Measurements from ENCODE around the gene AIPL1. TPM values are rescaled to one million over a fixed set of nuclear protein-coding genes. Genes with fewer than 3 reads are reported as not detected.
A peak's percentile ranks its signal among the peaks of the same experiment; 100 is the strongest.

AIPL1 gene
- total RNA-seq, 1 donor from 2014 or later: not detected

DNA sequence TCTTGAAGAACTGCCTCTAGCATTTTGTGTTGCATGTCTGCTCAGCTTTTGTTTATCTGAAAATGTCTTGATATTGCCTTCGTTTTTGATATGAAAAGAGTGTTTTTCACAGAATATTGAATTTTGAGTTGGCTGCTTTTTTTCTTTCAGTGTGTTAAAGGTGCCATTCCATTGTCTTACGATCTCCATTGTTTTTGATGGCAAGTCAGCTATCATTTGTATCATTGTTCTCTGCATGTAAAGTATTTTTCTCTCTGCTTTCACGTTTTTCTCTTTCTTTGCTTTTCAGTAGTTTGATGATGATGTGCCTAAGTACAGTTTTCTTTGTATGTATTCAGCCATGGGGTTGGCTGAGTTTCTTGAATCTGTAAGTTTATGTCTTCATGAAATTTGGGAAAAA, 57.0 kb downstream of the AIPL1 start:
- Mint-ChIP-seq H3K4me3 (ENCODE audit: unreplicated experiment) (no peak overlapping the region), H3K36me3 (ENCODE audit: low read depth, unreplicated experiment) (no peaks in the 10 kb centered on the region), H3K4me1 (ENCODE audit: unreplicated experiment) (peaks cover 12% of the 10 kb centered on the region), H3K9me3 (ENCODE audit: unreplicated experiment) (no peaks in the 10 kb centered on the region), H3K27ac (ENCODE audit: unreplicated experiment) (no peak overlapping the region), H3K27me3 (ENCODE audit: unreplicated experiment) (peaks cover 4% of the 10 kb centered on the region)
- DNase-seq (ENCODE audit: low spot score): no peak
- TF ChIP-seq, protein P1, sequence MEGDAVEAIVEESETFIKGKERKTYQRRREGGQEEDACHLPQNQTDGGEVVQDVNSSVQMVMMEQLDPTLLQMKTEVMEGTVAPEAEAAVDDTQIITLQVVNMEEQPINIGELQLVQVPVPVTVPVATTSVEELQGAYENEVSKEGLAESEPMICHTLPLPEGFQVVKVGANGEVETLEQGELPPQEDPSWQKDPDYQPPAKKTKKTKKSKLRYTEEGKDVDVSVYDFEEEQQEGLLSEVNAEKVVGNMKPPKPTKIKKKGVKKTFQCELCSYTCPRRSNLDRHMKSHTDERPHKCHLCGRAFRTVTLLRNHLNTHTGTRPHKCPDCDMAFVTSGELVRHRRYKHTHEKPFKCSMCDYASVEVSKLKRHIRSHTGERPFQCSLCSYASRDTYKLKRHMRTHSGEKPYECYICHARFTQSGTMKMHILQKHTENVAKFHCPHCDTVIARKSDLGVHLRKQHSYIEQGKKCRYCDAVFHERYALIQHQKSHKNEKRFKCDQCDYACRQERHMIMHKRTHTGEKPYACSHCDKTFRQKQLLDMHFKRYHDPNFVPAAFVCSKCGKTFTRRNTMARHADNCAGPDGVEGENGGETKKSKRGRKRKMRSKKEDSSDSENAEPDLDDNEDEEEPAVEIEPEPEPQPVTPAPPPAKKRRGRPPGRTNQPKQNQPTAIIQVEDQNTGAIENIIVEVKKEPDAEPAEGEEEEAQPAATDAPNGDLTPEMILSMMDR (IDR thresholded peaks at IDR 0.05; ENCODE audit: unreplicated experiment): no peak

DNA sequence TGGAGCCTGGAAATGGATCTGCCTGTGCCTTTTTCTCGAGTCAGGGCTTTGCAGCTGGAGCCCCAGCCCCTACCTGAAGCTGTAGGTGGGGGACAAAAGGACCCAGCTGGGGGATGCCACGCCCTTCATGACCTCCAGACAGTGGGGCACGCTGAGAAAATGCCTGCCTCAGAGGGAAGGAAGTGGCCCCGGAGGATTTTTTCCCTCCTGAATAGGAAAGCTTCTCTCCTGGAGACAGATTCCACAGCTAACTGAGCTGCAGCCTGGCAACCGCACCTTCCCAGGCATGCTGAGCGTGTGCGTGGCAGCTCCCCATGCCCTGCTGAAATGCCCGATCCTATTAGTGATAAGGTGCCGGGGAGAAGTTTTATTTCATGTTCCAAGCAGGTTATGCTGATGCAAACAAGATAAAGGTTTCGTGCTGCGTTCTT, 58.0 kb downstream of the AIPL1 start:
- peaks cover 12% of the 10 kb centered on the region for H3K4me1 Mint-ChIP-seq (ENCODE audit: unreplicated experiment)

DNA sequence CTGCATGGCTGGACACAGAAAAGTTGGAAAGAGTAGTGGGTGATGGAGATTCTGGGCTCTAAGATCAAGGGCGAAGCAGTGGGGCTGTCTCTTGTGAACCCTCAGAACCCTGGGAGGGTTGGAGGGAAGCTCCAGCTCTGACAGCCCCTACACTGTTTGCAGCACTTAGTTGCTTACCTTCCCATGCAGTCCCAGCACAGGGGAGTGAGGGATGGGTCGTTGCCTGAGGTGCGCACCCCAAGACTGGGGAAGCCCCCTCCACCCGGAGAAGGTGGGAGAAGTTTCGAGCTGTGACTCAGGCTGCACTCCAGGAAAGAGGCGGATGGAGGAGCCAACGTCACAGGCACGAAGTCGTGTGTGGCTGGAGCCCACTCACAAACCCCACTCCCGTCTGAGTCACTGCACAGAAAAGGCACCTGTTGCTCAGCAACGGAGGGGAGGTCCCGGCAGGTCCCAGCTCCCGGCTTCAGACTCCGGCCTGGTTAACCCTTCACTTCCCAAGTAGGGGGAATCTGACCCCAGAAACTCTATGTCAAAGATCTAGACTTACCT, 60.1 kb downstream of the AIPL1 start:
- peaks cover 6% of the 10 kb centered on the region for H3K27me3 Mint-ChIP-seq (ENCODE audit: unreplicated experiment)
- H3K9me3 Mint-ChIP-seq (ENCODE audit: unreplicated experiment): no peaks in the 10 kb centered on the region
- H3K4me1 Mint-ChIP-seq (ENCODE audit: unreplicated experiment): peaks cover 12% of the 10 kb centered on the region
- TF ChIP-seq, protein P1 (IDR thresholded peaks at IDR 0.05; ENCODE audit: unreplicated experiment): no peak
- no peak for DNase-seq (ENCODE audit: low spot score)
- H3K27ac Mint-ChIP-seq (ENCODE audit: unreplicated experiment): peak overlapping the region; percentile 64
- H3K36me3 Mint-ChIP-seq (ENCODE audit: low read depth, unreplicated experiment): no peaks in the 10 kb centered on the region
- H3K4me3 Mint-ChIP-seq (ENCODE audit: unreplicated experiment): no peak overlapping the region

More for the DNA sequence above, 58.0 kb downstream of the AIPL1 start:
- H3K9me3 Mint-ChIP-seq (ENCODE audit: unreplicated experiment): no peaks in the 10 kb centered on the region
- no peak for DNase-seq (ENCODE audit: low spot score)
- TF ChIP-seq, protein P1 (IDR thresholded peaks at IDR 0.05; ENCODE audit: unreplicated experiment): no peak
- H3K4me3 Mint-ChIP-seq (ENCODE audit: unreplicated experiment): no peak overlapping the region
- peaks cover 4% of the 10 kb centered on the region for H3K27me3 Mint-ChIP-seq (ENCODE audit: unreplicated experiment)
- no peak overlapping the region for H3K27ac Mint-ChIP-seq (ENCODE audit: unreplicated experiment)
- H3K36me3 Mint-ChIP-seq (ENCODE audit: low read depth, unreplicated experiment): no peaks in the 10 kb centered on the region

DNA sequence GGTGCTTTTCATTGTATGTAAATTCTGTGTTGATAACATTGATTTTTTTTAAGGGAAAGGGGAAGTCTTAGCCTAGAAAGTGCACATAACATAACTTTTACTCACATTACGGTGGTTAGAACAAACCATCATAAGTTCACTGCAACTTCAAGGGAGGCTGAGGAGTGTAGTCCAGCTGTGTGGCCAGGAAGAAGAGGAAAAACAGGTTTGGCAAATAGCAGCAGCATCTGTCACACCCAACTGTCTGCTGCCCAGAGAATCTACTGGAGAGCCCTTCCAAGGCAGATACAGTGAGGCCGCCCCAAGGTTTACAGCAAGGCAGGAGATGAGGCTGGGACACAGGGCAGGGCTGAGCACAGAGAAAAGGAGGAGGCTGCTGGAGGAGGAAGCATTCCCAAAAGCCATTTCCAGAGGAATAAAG, 60.6 kb downstream of the AIPL1 start:
- Mint-ChIP-seq H3K36me3 (ENCODE audit: low read depth, unreplicated experiment) (no peaks in the 10 kb centered on the region), H3K27me3 (ENCODE audit: unreplicated experiment) (peaks cover 6% of the 10 kb centered on the region), H3K4me1 (ENCODE audit: unreplicated experiment) (peaks cover 12% of the 10 kb centered on the region), H3K4me3 (ENCODE audit: unreplicated experiment) (peak overlapping the region; percentile 56), H3K27ac (ENCODE audit: unreplicated experiment) (peak overlapping the region; percentile 64), H3K9me3 (ENCODE audit: unreplicated experiment) (no peaks in the 10 kb centered on the region)
- no peak for DNase-seq (ENCODE audit: low spot score)
- TF ChIP-seq, protein P1 (IDR thresholded peaks at IDR 0.05; ENCODE audit: unreplicated experiment): no peak

Other genes with a start within 250 kb of the AIPL1 start
- 9.1 TPM for gene PIMREG, start 9.3 kb upstream of the AIPL1 start, total RNA-seq (ENCODE audit: unreplicated experiment)
- gene PITPNM3, start 121.4 kb upstream of the AIPL1 start, total RNA-seq (ENCODE audit: unreplicated experiment): 0.72 TPM
- 22.6 TPM for gene KIAA0753, start 205.6 kb upstream of the AIPL1 start, total RNA-seq (ENCODE audit: unreplicated experiment)
- gene TXNDC17, start 205.9 kb upstream of the AIPL1 start, total RNA-seq (ENCODE audit: unreplicated experiment): 94.2 TPM
- 18.3 TPM for gene MED31, start 216.5 kb upstream of the AIPL1 start, total RNA-seq (ENCODE audit: unreplicated experiment)
- 3.8 TPM for gene C17orf100, start 216.6 kb upstream of the AIPL1 start, total RNA-seq (ENCODE audit: unreplicated experiment)

Measured in endothelial cell (in vitro differentiated cells).